Measurements from ENCODE around the gene BATF2. TPM values are rescaled to one million over a fixed set of nuclear protein-coding genes. Genes with fewer than 3 reads are reported as not detected.

The BATF2 gene
- total RNA-seq, 1 experiment from 2014 or later, result 0.72 TPM

- Histone ChIP-seq H3K4ac (ENCODE audit: low read depth, low read length) (no peak overlapping the region), H3K18ac (ENCODE audit: insufficient read length, low read depth, low read length) (no peak overlapping the region), H2BK5ac (ENCODE audit: insufficient read length, low read length) (no peak overlapping the region), H3K79me1 (ENCODE audit: insufficient read depth, low read depth, low read length, poor library complexity, severe bottlenecking) (no peaks in the 10 kb centered on the region), H4K91ac (ENCODE audit: insufficient read length, low read depth, low read length) (no peak overlapping the region), H3K56ac (ENCODE audit: insufficient read length, low read depth, low read length) (no peak overlapping the region), H3T11ph (ENCODE audit: low read length) (no peak overlapping the region), H4K5ac (ENCODE audit: insufficient read length, low read depth, low read length) (no peak overlapping the region), H3K9me3 (ENCODE audit: control insufficient read depth, low read depth, low read length) (no peaks in the 10 kb centered on the region), H3K23me2 (ENCODE audit: insufficient read length, low read depth, low read length, poor library complexity, severe bottlenecking) (no peaks in the 10 kb centered on the region), H3K23ac (ENCODE audit: insufficient read length, low read depth, low read length) (no peak overlapping the region), H2BK12ac (ENCODE audit: insufficient read length, low read depth, low read length) (no peak overlapping the region), H2BK20ac (ENCODE audit: low read depth, low read length, poor library complexity, severe bottlenecking) (no peak overlapping the region), H2AK5ac (ENCODE audit: insufficient read length, low read length) (no peak overlapping the region), H3K27me3 (ENCODE audit: insufficient read depth, low read length) (no peaks in the 10 kb centered on the region), H2BK120ac (ENCODE audit: low read depth, low read length, poor library complexity, severe bottlenecking) (no peak overlapping the region), H3K27ac (ENCODE audit: insufficient read length, low read depth, low read length) (no peak overlapping the region), H2AFZ (ENCODE audit: low read length) (no peak overlapping the region), H3K14ac (ENCODE audit: insufficient read depth, low read length) (no peak overlapping the region; the same call in 1 of the 2 replicates), H4K20me1 (ENCODE audit: control insufficient read depth, insufficient read depth, insufficient read length) (no peaks in the 10 kb centered on the region), H3K4me1 (ENCODE audit: insufficient read depth, low read length) (no peaks in the 10 kb centered on the region), H2BK15ac (ENCODE audit: low read depth, low read length) (no peak overlapping the region), H3K4me2 (ENCODE audit: insufficient read depth, insufficient read length, low read length) (no peak overlapping the region), H3K79me2 (ENCODE audit: insufficient read depth, low read length) (no peaks in the 10 kb centered on the region), H3K9ac (ENCODE audit: extremely low read depth, insufficient read length, low read length) (no peak overlapping the region), H4K8ac (replicated peaks; ENCODE audit: insufficient read length, low read depth, low read length) (no peak overlapping the region)
- Mint-ChIP-seq H3K27me3 (ENCODE audit: low read depth) (no peaks in the 10 kb centered on the region), H3K9me3 (no peaks in the 10 kb centered on the region), H3K4me3 (no peak overlapping the region), H3K4me1 (no peaks in the 10 kb centered on the region), H3K27ac (no peak overlapping the region), H3K36me3 (ENCODE audit: insufficient read depth in 1 of 3, low read depth in 3 of 3) (peaks cover 0 to 28% (median 8%) of the 10 kb centered on the region in 3 experiments; a peak in 3 of 7 replicates)
- no CpG with 5 or more reads among the region's 11 CpGs for WGBS (ENCODE audit: extremely low coverage, insufficient read length, low lambda C conversion rate)
- TF ChIP-seq CTCF (conservative IDR thresholded peaks at IDR 0.05), result no peak
- no peak for DNase-seq
These were observed 38.8 kb upstream of the BATF2 start for GRCh38 chr11:65035579-65035978.

All from H9 (cell line).